Stomach (tissue), 4 donors: ENCODE results near the gene ADAD2.

ENCODE experiments used
- EP300 ChIP-seq: sonication (generic); formaldehyde crosslinking; IDR thresholded peaks from one replicate; pipeline ENCODE4 v1.6.1; 2017; ENCODE audit warnings: antibody characterized with exemption
- POLR2A ChIP-seq, 4 donors: fragments of 450-650 bp; IDR thresholded peaks; one replicate each; pipeline ENCODE4 v1.6.1; 2016; ENCODE audit warnings: antibody characterized with exemption in 4 of 4, control low read depth in 2 of 4, mild to moderate bottlenecking in 1 of 4, moderate library complexity in 1 of 4
- POLR2AphosphoS5 ChIP-seq, 3 donors: sonication (generic); formaldehyde crosslinking; IDR thresholded peaks; one replicate each; pipeline ENCODE4 v1.6.1; 2016; ENCODE audit warnings: antibody characterized with exemption in 3 of 3
- TF ChIP-seq, protein P1 (sequence below), 7 experiments: fragments of 450-650 bp in 4 of 7; fragments of 200-600 bp in 3 of 7; sonication (generic) in 3 of 7; IDR thresholded peaks; one replicate each; pipeline ENCODE4 v1.5.1; 2016 to 2019; ENCODE audit warnings: antibody characterized with exemption in 7 of 7, control low read depth in 2 of 7, mild to moderate bottlenecking in 1 of 7

DNA sequence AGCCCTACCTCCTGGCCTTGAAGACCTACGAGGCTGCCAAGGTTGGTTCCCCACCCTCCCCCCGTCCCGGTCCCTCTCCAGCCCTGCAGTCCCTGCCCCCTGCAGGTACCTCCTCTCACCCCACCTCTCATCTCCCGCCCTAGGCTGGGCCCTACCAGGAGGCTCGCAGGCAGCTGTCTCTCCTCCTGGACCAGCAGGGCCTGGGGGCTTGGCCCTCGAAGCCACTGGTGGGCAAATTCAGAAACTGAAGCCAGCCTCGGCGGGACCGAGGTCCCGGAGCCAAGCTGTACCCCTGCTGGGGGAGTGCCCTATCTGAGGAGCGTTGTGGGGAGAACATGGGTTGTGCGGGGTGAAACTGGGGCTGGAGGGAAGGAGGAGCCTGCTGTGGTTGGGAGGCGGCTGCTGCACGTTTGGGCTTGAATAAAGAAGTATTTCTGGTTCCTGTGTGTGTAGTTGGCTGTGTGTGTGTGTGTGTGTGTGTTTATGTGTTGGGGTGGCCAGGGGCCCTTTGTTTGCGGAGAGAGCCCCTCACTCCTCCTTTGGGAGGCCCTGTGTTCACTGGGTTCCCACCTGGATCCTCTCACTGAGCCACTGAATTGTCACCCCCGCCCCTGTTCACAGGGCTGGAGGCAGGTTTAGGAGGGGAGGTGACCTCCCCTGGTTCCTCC, 5.9 kb downstream of the ADAD2 start:
- TF ChIP-seq, protein P1, sequence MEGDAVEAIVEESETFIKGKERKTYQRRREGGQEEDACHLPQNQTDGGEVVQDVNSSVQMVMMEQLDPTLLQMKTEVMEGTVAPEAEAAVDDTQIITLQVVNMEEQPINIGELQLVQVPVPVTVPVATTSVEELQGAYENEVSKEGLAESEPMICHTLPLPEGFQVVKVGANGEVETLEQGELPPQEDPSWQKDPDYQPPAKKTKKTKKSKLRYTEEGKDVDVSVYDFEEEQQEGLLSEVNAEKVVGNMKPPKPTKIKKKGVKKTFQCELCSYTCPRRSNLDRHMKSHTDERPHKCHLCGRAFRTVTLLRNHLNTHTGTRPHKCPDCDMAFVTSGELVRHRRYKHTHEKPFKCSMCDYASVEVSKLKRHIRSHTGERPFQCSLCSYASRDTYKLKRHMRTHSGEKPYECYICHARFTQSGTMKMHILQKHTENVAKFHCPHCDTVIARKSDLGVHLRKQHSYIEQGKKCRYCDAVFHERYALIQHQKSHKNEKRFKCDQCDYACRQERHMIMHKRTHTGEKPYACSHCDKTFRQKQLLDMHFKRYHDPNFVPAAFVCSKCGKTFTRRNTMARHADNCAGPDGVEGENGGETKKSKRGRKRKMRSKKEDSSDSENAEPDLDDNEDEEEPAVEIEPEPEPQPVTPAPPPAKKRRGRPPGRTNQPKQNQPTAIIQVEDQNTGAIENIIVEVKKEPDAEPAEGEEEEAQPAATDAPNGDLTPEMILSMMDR (IDR thresholded peaks at IDR 0.05), result no peak
- TF ChIP-seq POLR2A (IDR thresholded peaks at IDR 0.05), result no peak
- no peak for TF ChIP-seq POLR2AphosphoS5 (IDR thresholded peaks at IDR 0.05)
- no peak for TF ChIP-seq EP300
